Transverse colon (tissue), 4 donors: ENCODE measurements around the gene ARHGAP24. TPM values are rescaled to one million over a fixed set of nuclear protein-coding genes. Genes with fewer than 3 reads are reported as not detected.

ENCODE experiments used
- DNase-seq: peaks from one replicate; pipeline ENCODE4 v3.0.0-alpha.2; 2019
- H3K27ac ChIP-seq, 4 donors: fragments of 200-600 bp; sonication (generic); 2 replicates each; pipeline ENCODE4 v1.5.1; 2016 to 2018; ENCODE audit warnings: inconsistent platforms in 4 of 4
- H3K27me3 ChIP-seq: fragments of 200-600 bp; sonication (generic); 2 replicates; pipeline ENCODE4 v1.5.1; 2017; ENCODE audit warnings: inconsistent platforms
- H3K36me3 ChIP-seq, 4 donors: fragments of 200-600 bp; sonication (generic); 2 replicates each; pipeline ENCODE4 v1.5.1; 2017 to 2019; ENCODE audit warnings: inconsistent platforms in 4 of 4
- H3K4me1 ChIP-seq, 4 donors: fragments of 200-600 bp; sonication (generic); 2 replicates each; pipeline ENCODE4 v1.5.1; 2017 to 2020; ENCODE audit warnings: inconsistent platforms in 4 of 4
- H3K4me3 ChIP-seq, 4 donors: fragments of 200-600 bp; sonication (generic); 1 replicate in 1 of 4; 2 replicates in 3 of 4; pipeline versions ENCODE4 v1.5.1 to v1.6.1; 2017 to 2019; ENCODE audit warnings: inconsistent platforms in 4 of 4
- H3K9me3 ChIP-seq, 2 donors: fragments of 200-600 bp; sonication (generic); 2 replicates each; pipeline ENCODE4 v1.5.1; 2017 to 2019; ENCODE audit warnings: inconsistent platforms in 2 of 2
- CTCF ChIP-seq, 5 experiments: fragments of 200-600 bp in 3 of 5; fragments of 450-650 bp in 2 of 5; sonication (generic) in 3 of 5; IDR thresholded peaks; 1 replicate in 2 of 5; 2 replicates in 3 of 5; pipeline ENCODE4 v1.5.1; 2016 to 2017; ENCODE audit warnings: antibody characterized with exemption in 5 of 5, inconsistent platforms in 3 of 5, mild to moderate bottlenecking in 2 of 5, moderate library complexity in 1 of 5
- EP300 ChIP-seq: sonication (generic); formaldehyde crosslinking; IDR thresholded peaks from one replicate; pipeline ENCODE4 v1.6.1; 2017; ENCODE audit warnings: antibody characterized with exemption, low read depth
- POLR2A ChIP-seq: fragments of 450-650 bp; IDR thresholded peaks from one replicate; pipeline ENCODE4 v1.6.1; 2016; ENCODE audit warnings: antibody characterized with exemption, mild to moderate bottlenecking, moderate library complexity
- POLR2AphosphoS5 ChIP-seq, 3 donors: sonication (generic); formaldehyde crosslinking; IDR thresholded peaks; one replicate each; pipeline ENCODE4 v1.6.1; 2016; ENCODE audit warnings: antibody characterized with exemption in 3 of 3
- WGBS, 2 donors: methylation state at CpG; one replicate each; pipeline ENCODE4 v1.1.5; 2018; ENCODE audit warnings: low coverage in 1 of 2; 5-methylcytosine and 5-hydroxymethylcytosine counted together
- in situ Hi-C, 4 donors: fragments of 200-750 bp; cut with MboI; loops; one replicate each; pipeline versions ENCODE4 v1.15.0 to v1.15.1; 2017; ENCODE audit warnings: low sequenced_read_pairs in 3 of 4, low pct_ligation_motif_present in 1 of 4, low pct_unique_long_range_greater_than_20kb in 1 of 4
- intact Hi-C: fragments of 100-400 bp; cut with DNase I; formaldehyde crosslinking; loops from one replicate; pipeline ENCODE4 v1.15.1; 2023; ENCODE audit warnings: low total_unique reads
- total RNA-seq, 4 donors: library from RNA; depleted of rRNA; stranded (reverse); fragments of >200 nt; gene quantifications; one replicate each; pipeline ENCODE4 v1.1.0, GENCODE V29; 2016

Gene ARHGAP24
- total RNA-seq, 4 donors from 2014 or later, result 4.2 to 32.0 (median 12.6) TPM

- no peaks in the 10 kb centered on the region for H3K4me1 ChIP-seq
- intact Hi-C loops, result no loop called here
- WGBS, 2 donors, result 78% methylated on average over 1 of the region's 1 CpG; no CpG with 5 or more reads in 1 of the 2 donors
- H3K4me3 ChIP-seq, result no peak overlapping the region
- in situ Hi-C loops, result no loop called here
- H3K27me3 ChIP-seq, result no peaks in the 10 kb centered on the region
- no peaks in the 10 kb centered on the region for H3K9me3 ChIP-seq
- H3K27ac ChIP-seq, result no peak overlapping the region
- TF ChIP-seq POLR2AphosphoS5 (IDR thresholded peaks at IDR 0.05), result no peak
- no peak for TF ChIP-seq CTCF (IDR thresholded peaks at IDR 0.05)
- no peak for TF ChIP-seq EP300
- TF ChIP-seq POLR2A, result no peak
- no peak for DNase-seq
- no peaks in the 10 kb centered on the region for H3K36me3 ChIP-seq
Measured at GRCh38 chr4:85555206-85555605, 80.3 kb downstream of the ARHGAP24 start.

GRCh38 chr4:85556283-85556682, 81.3 kb downstream of the ARHGAP24 start:
- 70 to 100% methylated on average over 1 to 4 of the region's 4 CpGs for WGBS, 2 donors
- DNase-seq, result no peak
- H3K27ac ChIP-seq, result no peak overlapping the region

GRCh38 chr4:85557016-85557901, 82.3 kb downstream of the ARHGAP24 start:
- H3K27ac ChIP-seq, result no peak overlapping the region
- intact Hi-C loops, result no loop called here
- no peaks in the 10 kb centered on the region for H3K36me3 ChIP-seq
- in situ Hi-C loops, result no loop called here
- no peaks in the 10 kb centered on the region for H3K9me3 ChIP-seq
- WGBS, 2 donors, result 55 to 71% methylated on average over 2 to 6 of the region's 6 CpGs
- DNase-seq, result no peak
- TF ChIP-seq POLR2AphosphoS5 (IDR thresholded peaks at IDR 0.05) (no peak), EP300 (no peak), POLR2A (no peak), CTCF (IDR thresholded peaks at IDR 0.05) (no peak)
- H3K4me1 ChIP-seq, result no peaks in the 10 kb centered on the region
- no peaks in the 10 kb centered on the region for H3K27me3 ChIP-seq
- H3K4me3 ChIP-seq, result no peak overlapping the region

More at GRCh38 chr4:85556283-85556682, 81.3 kb downstream of the ARHGAP24 start:
- H3K9me3 ChIP-seq, result no peaks in the 10 kb centered on the region
- no peak overlapping the region for H3K4me3 ChIP-seq
- TF ChIP-seq POLR2AphosphoS5 (IDR thresholded peaks at IDR 0.05) (no peak), CTCF (IDR thresholded peaks at IDR 0.05) (no peak), EP300 (no peak), POLR2A (no peak)
- H3K4me1 ChIP-seq, result no peaks in the 10 kb centered on the region
- in situ Hi-C loops, result no loop called here
- intact Hi-C loops, result no loop called here
- H3K27me3 ChIP-seq, result no peaks in the 10 kb centered on the region
- H3K36me3 ChIP-seq, result no peaks in the 10 kb centered on the region

- no peak for DNase-seq
- TF ChIP-seq EP300, result no peak
- no peak for TF ChIP-seq CTCF (IDR thresholded peaks at IDR 0.05)
- TF ChIP-seq POLR2AphosphoS5 (IDR thresholded peaks at IDR 0.05), result no peak
- TF ChIP-seq POLR2A, result no peak
- Histone ChIP-seq H3K4me3 (no peak overlapping the region), H3K27me3 (no peaks in the 10 kb centered on the region), H3K36me3 (no peaks in the 10 kb centered on the region), H3K4me1 (no peaks in the 10 kb centered on the region), H3K9me3 (no peaks in the 10 kb centered on the region), H3K27ac (no peak overlapping the region)
- intact Hi-C loops, result no loop called here
- in situ Hi-C loops, result no loop called here
- WGBS, 2 donors, result 88 to 98% methylated on average over 4 of the region's 4 CpGs
Measured at GRCh38 chr4:85565761-85566480, 91.0 kb downstream of the ARHGAP24 start.
